Stomach smooth muscle (tissue), 2 donors: ENCODE data around the gene RND2.

Experiments
- H3K27ac ChIP-seq: one replicate; pipeline ENCODE4 v1.7.0; 2013; ENCODE audit warnings: mild to moderate bottlenecking, low read length, inconsistent platforms
- H3K27me3 ChIP-seq, 2 donors: one replicate each; pipeline ENCODE4 v1.7.0; 2013; ENCODE audit warnings: low read length in 2 of 2; ENCODE audit not compliant: insufficient read depth in 2 of 2, control insufficient read depth in 1 of 2
- H3K36me3 ChIP-seq, 2 donors: one replicate each; pipeline ENCODE4 v1.7.0; 2013; ENCODE audit warnings: low read length in 2 of 2; ENCODE audit not compliant: control insufficient read depth in 2 of 2, insufficient read depth in 2 of 2
- H3K4me1 ChIP-seq: one replicate; pipeline ENCODE4 v1.7.0; 2013; ENCODE audit warnings: low read length; ENCODE audit not compliant: control insufficient read depth, insufficient read depth
- H3K4me3 ChIP-seq, 2 donors: one replicate each; pipeline ENCODE4 v1.7.0; 2013; ENCODE audit warnings: low read length in 2 of 2
- H3K9ac ChIP-seq, 2 donors: one replicate each; pipeline ENCODE4 v1.7.0; 2013; ENCODE audit warnings: low read length in 2 of 2, mild to moderate bottlenecking in 1 of 2
- H3K9me3 ChIP-seq, 2 donors: one replicate each; pipeline ENCODE4 v1.7.0; 2013; ENCODE audit warnings: low read length in 2 of 2; ENCODE audit not compliant: control insufficient read depth in 2 of 2
- donor health status: healthy.
- donor health status: Pancreatic carcinoma.

Gene RND2

GRCh38 chr17:43028221-43028861 is 3.3 kb downstream of the RND2 start:
- Histone ChIP-seq H3K4me3 (no peak overlapping the region), H3K27ac (no peak overlapping the region), H3K9ac (no peak overlapping the region), H3K27me3 (no peaks in the 10 kb centered on the region), H3K9me3 (no peaks in the 10 kb centered on the region), H3K36me3 (no peaks in the 10 kb centered on the region), H3K4me1 (peaks cover 9% of the 10 kb centered on the region)

DNA sequence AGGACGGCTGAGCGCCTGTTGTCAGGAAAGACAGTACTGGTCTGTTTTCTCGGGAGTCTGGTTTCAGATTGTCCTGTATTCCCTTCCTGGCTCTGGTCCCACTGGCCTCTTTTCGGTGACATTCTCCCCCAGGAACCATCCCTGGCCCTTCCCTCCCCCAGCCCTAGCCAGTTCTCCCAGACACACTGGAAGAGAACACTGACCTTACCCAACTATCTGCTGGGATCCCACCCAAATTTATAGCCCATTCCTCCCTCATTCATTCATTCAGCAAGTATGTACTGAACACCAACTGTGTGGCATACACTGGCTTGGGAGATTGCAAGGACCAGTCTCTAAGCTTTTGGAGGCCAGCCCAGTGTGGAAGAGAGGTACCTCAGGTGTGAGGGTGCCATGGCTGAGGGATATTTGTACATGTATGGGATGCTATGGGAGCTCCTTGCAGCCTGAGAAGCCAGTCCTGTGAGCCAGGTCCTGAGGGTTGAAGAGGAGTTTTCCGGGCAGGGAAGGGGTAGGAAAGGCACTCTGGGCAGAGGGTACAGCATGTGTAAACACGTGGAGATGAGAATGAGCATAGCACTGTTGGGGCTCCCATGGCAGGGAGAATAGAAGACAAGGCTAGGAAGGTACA is 5.2 kb downstream of the RND2 start:
- no peak overlapping the region for H3K4me3 ChIP-seq
- no peaks in the 10 kb centered on the region for H3K9me3 ChIP-seq
- no peaks in the 10 kb centered on the region for H3K36me3 ChIP-seq
- no peak overlapping the region for H3K27ac ChIP-seq
- no peaks in the 10 kb centered on the region for H3K27me3 ChIP-seq
- peaks cover 3% of the 10 kb centered on the region for H3K4me1 ChIP-seq
- H3K9ac ChIP-seq: no peak overlapping the region

DNA sequence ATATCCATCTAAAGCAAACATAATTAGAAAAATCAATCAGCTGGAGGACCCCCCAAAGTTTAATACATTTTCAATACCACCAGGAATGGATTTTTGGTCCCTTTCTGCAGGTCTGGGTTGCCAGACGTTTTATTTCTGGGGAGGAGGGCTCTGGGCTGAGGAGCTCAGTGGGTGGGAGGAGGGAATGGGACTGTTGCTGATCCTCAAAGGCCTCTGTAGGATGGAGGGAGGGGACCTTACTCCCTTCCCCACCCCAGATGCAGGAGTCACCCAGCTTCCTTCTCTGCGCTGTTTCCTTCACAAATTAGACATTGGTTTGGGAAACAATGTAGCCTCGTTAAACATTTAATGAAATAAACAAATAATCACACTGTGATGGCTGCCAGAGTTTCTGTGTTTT is 6.6 kb downstream of the RND2 start:
- Histone ChIP-seq H3K4me3 (no peak overlapping the region), H3K27ac (no peak overlapping the region), H3K9ac (no peak overlapping the region), H3K27me3 (no peaks in the 10 kb centered on the region), H3K9me3 (no peaks in the 10 kb centered on the region), H3K4me1 (no peaks in the 10 kb centered on the region), H3K36me3 (no peaks in the 10 kb centered on the region)

GRCh38 chr17:43033948-43034881 is 9.2 kb downstream of the RND2 start:
- Histone ChIP-seq H3K9ac (no peak overlapping the region), H3K9me3 (no peaks in the 10 kb centered on the region), H3K27ac (no peak overlapping the region), H3K4me1 (no peaks in the 10 kb centered on the region), H3K4me3 (no peak overlapping the region), H3K36me3 (no peaks in the 10 kb centered on the region), H3K27me3 (no peaks in the 10 kb centered on the region)

DNA sequence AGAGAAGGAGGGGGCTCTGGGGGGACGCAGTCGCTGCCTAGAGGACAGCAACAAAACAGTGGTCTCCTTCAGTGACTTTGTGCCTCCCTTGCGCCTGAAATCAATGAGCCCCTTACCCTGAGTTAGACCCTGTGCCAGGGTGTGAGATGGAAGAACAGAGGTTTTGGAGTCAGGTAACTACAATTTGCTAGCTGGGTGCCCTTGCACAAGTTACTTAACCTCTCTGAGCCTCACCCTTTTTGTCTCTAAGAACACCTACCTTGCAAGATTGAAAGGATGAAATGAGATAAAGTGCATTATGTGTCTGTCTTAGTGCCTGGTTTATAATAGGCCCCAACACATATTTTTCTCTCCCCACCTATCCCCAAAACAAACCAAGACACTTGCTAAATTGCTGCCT is 9.9 kb downstream of the RND2 start:
- no peak overlapping the region for H3K27ac ChIP-seq
- no peak overlapping the region for H3K9ac ChIP-seq
- no peaks in the 10 kb centered on the region for H3K36me3 ChIP-seq
- H3K27me3 ChIP-seq: no peaks in the 10 kb centered on the region
- H3K4me1 ChIP-seq: no peaks in the 10 kb centered on the region
- no peak overlapping the region for H3K4me3 ChIP-seq
- no peaks in the 10 kb centered on the region for H3K9me3 ChIP-seq

- no peak overlapping the region for H3K4me3 ChIP-seq
Observed at GRCh38 chr17:43039646-43040045, 14.6 kb downstream of the RND2 start.

GRCh38 chr17:43040655-43041054 is 15.6 kb downstream of the RND2 start:
- Histone ChIP-seq H3K4me1 (no peaks in the 10 kb centered on the region), H3K27ac (no peak overlapping the region), H3K9me3 (no peaks in the 10 kb centered on the region), H3K36me3 (peaks cover 0 to 3% of the 10 kb centered on the region in 2 donors), H3K4me3 (no peak overlapping the region), H3K9ac (no peak overlapping the region), H3K27me3 (no peaks in the 10 kb centered on the region)

More at GRCh38 chr17:43039646-43040045, 14.6 kb downstream of the RND2 start:
- H3K4me1 ChIP-seq: no peaks in the 10 kb centered on the region
- H3K9ac ChIP-seq: no peak overlapping the region
- no peaks in the 10 kb centered on the region for H3K27me3 ChIP-seq
- H3K9me3 ChIP-seq: no peaks in the 10 kb centered on the region
- H3K36me3 ChIP-seq: no peaks in the 10 kb centered on the region
- no peak overlapping the region for H3K27ac ChIP-seq

- H3K27ac ChIP-seq: no peak overlapping the region
- no peaks in the 10 kb centered on the region for H3K4me1 ChIP-seq
- H3K27me3 ChIP-seq: no peaks in the 10 kb centered on the region
- H3K9me3 ChIP-seq: no peaks in the 10 kb centered on the region
- peaks cover 0 to 3% of the 10 kb centered on the region in 2 donors for H3K36me3 ChIP-seq
- no peak overlapping the region for H3K9ac ChIP-seq
- no peak overlapping the region for H3K4me3 ChIP-seq
Observed at GRCh38 chr17:43042025-43042628, 17.1 kb downstream of the RND2 start.

DNA sequence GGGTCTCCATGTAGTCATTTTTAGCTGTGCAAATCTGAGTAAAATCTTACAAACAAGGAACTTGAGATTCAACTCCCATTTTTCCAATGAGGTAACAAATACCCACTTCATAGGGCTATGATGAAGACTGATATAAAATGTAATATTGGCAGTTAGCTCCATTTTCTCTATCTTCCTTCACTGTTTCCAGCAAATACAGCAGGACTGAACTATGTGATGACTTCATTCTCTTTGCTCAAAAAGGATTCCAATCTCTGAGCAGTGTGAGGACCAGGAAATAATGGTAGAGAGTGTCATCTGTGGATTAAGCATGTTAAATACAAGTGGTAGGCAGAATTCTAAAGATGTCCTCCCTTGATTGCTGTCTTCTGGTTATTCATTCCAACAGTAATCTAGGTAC is 18.3 kb downstream of the RND2 start:
- Histone ChIP-seq H3K27me3 (no peaks in the 10 kb centered on the region), H3K27ac (no peak overlapping the region), H3K4me3 (no peak overlapping the region), H3K4me1 (no peaks in the 10 kb centered on the region), H3K36me3 (peaks cover 0 to 3% of the 10 kb centered on the region in 2 donors), H3K9me3 (no peaks in the 10 kb centered on the region), H3K9ac (no peak overlapping the region)

- Histone ChIP-seq H3K36me3 (peaks cover 0 to 6% of the 10 kb centered on the region in 2 donors), H3K9ac (no peak overlapping the region), H3K4me3 (no peak overlapping the region), H3K27me3 (no peaks in the 10 kb centered on the region), H3K27ac (no peak overlapping the region), H3K4me1 (no peaks in the 10 kb centered on the region), H3K9me3 (no peaks in the 10 kb centered on the region)
Observed at GRCh38 chr17:43044024-43044423, 19.0 kb downstream of the RND2 start.
